ENCODE data around the gene AK5.

The AK5 gene

DNA sequence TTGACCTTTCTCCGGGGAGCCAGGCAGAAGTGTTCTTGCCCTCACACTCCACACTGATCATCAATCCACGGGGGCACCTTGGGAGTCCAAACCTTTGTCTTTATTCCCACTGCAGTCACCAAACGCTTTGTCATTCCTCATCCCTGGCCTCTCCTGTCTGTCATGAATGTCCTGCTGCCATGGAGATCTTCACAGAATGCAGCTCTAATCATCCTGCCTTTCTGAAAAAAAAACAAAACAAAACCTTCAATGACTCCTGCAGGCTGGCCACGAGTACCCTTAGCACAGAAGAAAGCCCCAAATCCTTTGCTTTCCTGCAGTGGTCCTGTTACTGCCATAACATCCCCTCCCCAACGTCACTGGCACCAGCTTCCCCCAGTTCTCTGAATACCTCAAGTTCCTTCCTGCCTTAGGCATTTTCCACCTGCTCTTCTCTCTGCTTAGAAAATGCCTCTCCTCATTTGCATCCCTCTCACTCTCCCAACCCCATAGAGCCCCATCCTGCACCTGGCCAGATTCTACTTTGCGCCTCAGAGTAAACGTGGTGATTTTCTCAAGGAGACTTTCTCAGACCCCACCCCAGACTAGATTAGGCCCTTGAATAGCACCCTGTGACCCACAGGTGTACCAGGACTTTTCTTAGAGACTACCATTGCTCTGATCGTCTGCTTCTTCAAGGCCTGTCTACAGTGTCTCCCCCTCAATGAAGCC, 131.2 kb downstream of the AK5 start:
- TF ChIP-seq POLR2AphosphoS5 (IDR thresholded peaks at IDR 0.05; ENCODE audit: low read depth, low read length) = no peak
- no peak for TF ChIP-seq TAF1 (IDR thresholded peaks at IDR 0.05; ENCODE audit: borderline replicate concordance, insufficient read depth, low read length)
- TF ChIP-seq FOXP2 (optimal IDR thresholded peaks at IDR 0.05; ENCODE audit: borderline replicate concordance, extremely low read depth, extremely low read length, insufficient read depth) = no peak
- TF ChIP-seq SIN3A (IDR thresholded peaks at IDR 0.05; ENCODE audit: borderline replicate concordance, insufficient read depth, low read length) = no peak
- TF ChIP-seq REST (IDR thresholded peaks at IDR 0.05; ENCODE audit: insufficient read depth in 1 of 2, low read depth in 2 of 2, low read length in 2 of 2) = no peak

DNA sequence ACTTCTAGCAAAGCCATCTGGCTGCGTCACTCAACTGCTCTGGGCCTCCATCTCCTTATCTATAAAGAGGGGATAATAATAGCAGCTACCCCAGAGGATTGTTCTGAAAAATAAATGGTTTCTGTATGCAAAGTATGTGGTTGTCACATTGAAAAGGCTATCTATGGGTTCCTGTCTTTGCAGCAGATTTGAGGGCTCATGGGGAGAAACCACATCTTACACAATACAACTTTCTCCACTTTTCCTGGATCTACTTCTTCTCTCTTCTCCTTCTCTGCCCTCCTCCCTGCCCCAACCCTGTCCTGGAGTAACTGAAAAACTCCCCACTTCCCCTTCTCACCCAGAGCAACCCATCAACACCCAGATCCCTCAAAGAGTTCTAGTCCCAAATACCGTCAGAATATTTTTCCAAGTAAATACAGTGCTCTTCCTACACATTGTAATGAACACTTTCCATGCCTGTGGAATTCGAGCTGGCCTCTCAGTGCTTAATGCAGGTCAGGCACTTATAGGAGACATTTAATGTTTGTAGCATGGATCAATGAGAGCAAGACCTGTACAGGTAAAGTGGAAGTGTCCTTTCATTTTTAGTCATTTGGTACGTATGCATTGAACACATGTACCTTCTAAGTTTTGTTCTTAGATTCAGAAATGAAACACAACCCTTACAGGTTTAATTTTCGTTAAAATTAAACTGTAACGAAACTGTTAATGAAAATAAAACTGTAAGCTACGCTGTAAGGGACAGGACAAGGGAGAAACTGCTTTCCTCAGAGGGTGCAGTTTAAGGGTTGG, 131.9 kb downstream of the AK5 start:
- TF ChIP-seq REST (IDR thresholded peaks at IDR 0.05; ENCODE audit: insufficient read depth in 1 of 2, low read depth in 2 of 2, low read length in 2 of 2) (no peak), TAF1 (IDR thresholded peaks at IDR 0.05; ENCODE audit: borderline replicate concordance, insufficient read depth, low read length) (no peak), FOXP2 (optimal IDR thresholded peaks at IDR 0.05; ENCODE audit: borderline replicate concordance, extremely low read depth, extremely low read length, insufficient read depth) (no peak), SIN3A (IDR thresholded peaks at IDR 0.05; ENCODE audit: borderline replicate concordance, insufficient read depth, low read length) (no peak), POLR2AphosphoS5 (IDR thresholded peaks at IDR 0.05; ENCODE audit: low read depth, low read length) (no peak)

GRCh38 chr1:77415579-77415978, 133.8 kb downstream of the AK5 start:
- no peak for TF ChIP-seq TAF1 (IDR thresholded peaks at IDR 0.05; ENCODE audit: borderline replicate concordance, insufficient read depth, low read length)
- no peak for TF ChIP-seq POLR2AphosphoS5 (IDR thresholded peaks at IDR 0.05; ENCODE audit: low read depth, low read length)
- TF ChIP-seq FOXP2 (optimal IDR thresholded peaks at IDR 0.05; ENCODE audit: borderline replicate concordance, extremely low read depth, extremely low read length, insufficient read depth) = no peak
- no peak for TF ChIP-seq SIN3A (IDR thresholded peaks at IDR 0.05; ENCODE audit: borderline replicate concordance, insufficient read depth, low read length)
- TF ChIP-seq REST (IDR thresholded peaks at IDR 0.05; ENCODE audit: insufficient read depth in 1 of 2, low read depth in 2 of 2, low read length in 2 of 2) = no peak

DNA sequence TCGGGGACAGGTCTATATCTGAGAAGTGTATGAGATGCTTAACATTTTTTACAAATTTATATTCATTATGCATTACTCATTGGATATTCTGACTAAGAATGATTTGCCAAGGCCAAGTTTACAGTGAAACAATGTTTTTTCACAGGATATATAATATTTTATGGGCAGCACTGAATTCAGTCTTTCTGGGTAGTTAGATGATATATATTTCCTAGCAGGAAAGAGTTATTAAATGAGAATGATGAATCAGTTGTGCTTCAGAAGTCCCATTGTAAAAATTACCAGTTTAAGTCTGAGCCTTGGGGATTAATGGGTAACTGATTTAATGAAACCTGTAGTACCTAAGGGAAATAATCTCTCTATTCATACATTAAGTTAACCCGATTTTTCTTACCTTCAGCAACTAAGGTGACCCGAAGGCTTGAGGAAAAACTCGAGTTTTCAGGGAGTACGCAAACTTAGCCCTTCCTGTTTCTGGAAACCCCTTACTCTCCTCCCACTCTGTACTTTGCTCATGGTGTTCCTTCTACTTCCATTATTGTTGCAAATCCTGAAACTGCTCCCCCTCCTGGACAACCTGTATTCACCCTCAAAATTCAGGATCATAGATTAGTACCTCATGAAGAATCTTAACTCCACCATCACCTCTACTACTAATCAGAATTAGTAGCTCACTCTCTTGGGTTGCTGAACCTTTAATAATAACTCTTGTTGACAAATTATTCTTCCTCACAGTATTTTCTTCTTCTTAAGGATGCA, 135.1 kb downstream of the AK5 start:
- TF ChIP-seq SIN3A (IDR thresholded peaks at IDR 0.05; ENCODE audit: borderline replicate concordance, insufficient read depth, low read length) (no peak), FOXP2 (optimal IDR thresholded peaks at IDR 0.05; ENCODE audit: borderline replicate concordance, extremely low read depth, extremely low read length, insufficient read depth) (no peak), REST (IDR thresholded peaks at IDR 0.05; ENCODE audit: insufficient read depth in 1 of 2, low read depth in 2 of 2, low read length in 2 of 2) (no peak)
